Measurements from ENCODE around the gene IRAK2.

DNA sequence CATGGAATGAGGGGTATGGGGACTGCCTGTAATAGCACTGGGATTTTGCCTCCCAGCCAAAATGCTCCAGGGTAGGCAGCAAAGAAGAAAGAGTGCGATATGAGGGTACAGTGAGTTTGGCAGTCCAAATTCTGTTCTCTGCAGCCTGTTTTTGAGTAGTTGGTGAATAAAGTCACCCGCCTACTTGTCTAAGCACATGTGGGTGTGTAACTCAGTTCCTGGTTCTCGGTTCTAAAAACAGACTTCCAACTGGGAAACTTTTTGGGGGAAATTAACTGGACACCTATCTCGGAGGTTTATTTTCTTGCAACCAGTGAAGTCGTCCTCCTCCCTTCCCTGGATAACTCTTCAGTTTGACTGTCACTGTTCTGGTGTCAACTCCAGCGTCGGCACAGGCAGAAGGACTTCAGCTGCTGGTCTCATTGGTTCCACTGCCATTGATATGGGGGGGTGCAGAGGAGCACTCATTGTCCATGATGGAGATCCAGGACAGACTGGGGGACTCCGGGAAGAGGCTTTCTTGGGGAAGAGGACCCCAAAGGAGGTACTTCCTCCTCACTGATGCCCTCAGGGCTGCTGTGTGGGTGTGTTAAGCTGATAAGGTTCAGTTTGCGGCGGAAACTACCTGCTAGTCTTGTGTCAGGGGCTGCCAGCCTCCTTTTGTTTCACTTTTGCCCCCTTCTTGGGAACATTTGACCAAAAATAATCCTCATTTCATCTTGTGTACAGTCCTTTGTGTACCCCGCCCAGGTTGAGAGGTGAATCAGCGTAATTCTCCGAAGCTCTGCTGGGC lies 114.9 kb downstream of the IRAK2 start:
- TF ChIP-seq, protein P1, sequence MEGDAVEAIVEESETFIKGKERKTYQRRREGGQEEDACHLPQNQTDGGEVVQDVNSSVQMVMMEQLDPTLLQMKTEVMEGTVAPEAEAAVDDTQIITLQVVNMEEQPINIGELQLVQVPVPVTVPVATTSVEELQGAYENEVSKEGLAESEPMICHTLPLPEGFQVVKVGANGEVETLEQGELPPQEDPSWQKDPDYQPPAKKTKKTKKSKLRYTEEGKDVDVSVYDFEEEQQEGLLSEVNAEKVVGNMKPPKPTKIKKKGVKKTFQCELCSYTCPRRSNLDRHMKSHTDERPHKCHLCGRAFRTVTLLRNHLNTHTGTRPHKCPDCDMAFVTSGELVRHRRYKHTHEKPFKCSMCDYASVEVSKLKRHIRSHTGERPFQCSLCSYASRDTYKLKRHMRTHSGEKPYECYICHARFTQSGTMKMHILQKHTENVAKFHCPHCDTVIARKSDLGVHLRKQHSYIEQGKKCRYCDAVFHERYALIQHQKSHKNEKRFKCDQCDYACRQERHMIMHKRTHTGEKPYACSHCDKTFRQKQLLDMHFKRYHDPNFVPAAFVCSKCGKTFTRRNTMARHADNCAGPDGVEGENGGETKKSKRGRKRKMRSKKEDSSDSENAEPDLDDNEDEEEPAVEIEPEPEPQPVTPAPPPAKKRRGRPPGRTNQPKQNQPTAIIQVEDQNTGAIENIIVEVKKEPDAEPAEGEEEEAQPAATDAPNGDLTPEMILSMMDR (conservative IDR thresholded peaks at IDR 0.05; ENCODE audit: low read depth, low read length): no peak
- TF ChIP-seq EZH2 (IDR thresholded peaks at IDR 0.05; ENCODE audit: low read length, unreplicated experiment): no peak
